ENCODE measurements around the gene PLPPR5.

PLPPR5 gene

GRCh38 chr1:98965394-98965793 is 39.3 kb downstream of the PLPPR5 start:
- FAIRE-seq (no peak), DNase-seq (ENCODE audit: insufficient read length) (no peak)
- TF ChIP-seq TAF1 (IDR thresholded peaks at IDR 0.05; ENCODE audit: borderline replicate concordance, low read depth, low read length): no peak

GRCh38 chr1:98964198-98964597 is 40.5 kb downstream of the PLPPR5 start:
- DNase-seq (ENCODE audit: insufficient read length) (no peak), FAIRE-seq (no peak)
- TF ChIP-seq TAF1 (IDR thresholded peaks at IDR 0.05; ENCODE audit: borderline replicate concordance, low read depth, low read length): no peak
- TF ChIP-seq POLR2AphosphoS5 (IDR thresholded peaks at IDR 0.05; ENCODE audit: low read depth, low read length): no peak
- no peak for TF ChIP-seq POLR2A (IDR thresholded peaks at IDR 0.05; ENCODE audit: low read depth, low read length)

- FAIRE-seq: no peak
- TF ChIP-seq POLR2A (IDR thresholded peaks at IDR 0.05; ENCODE audit: low read depth, low read length) (no peak), POLR2AphosphoS5 (IDR thresholded peaks at IDR 0.05; ENCODE audit: low read depth, low read length) (no peak), TAF1 (IDR thresholded peaks at IDR 0.05; ENCODE audit: borderline replicate concordance, low read depth, low read length) (no peak)
- DNase-seq (ENCODE audit: insufficient read length): no peak
Observed at GRCh38 chr1:98963064-98963758, 41.5 kb downstream of the PLPPR5 start.

GRCh38 chr1:98962156-98962555 is 42.5 kb downstream of the PLPPR5 start:
- no peak for DNase-seq (ENCODE audit: insufficient read length)
- no peak for FAIRE-seq
- TF ChIP-seq POLR2A (IDR thresholded peaks at IDR 0.05; ENCODE audit: low read depth, low read length) (no peak), POLR2AphosphoS5 (IDR thresholded peaks at IDR 0.05; ENCODE audit: low read depth, low read length) (no peak), TAF1 (IDR thresholded peaks at IDR 0.05; ENCODE audit: borderline replicate concordance, low read depth, low read length) (no peak)

GRCh38 chr1:98949621-98950020 is 55.0 kb downstream of the PLPPR5 start:
- DNase-seq (ENCODE audit: insufficient read length) (no peak), FAIRE-seq (no peak)
- TF ChIP-seq POLR2A (IDR thresholded peaks at IDR 0.05; ENCODE audit: low read depth, low read length) (no peak), POLR2AphosphoS5 (IDR thresholded peaks at IDR 0.05; ENCODE audit: low read depth, low read length) (no peak), TAF1 (IDR thresholded peaks at IDR 0.05; ENCODE audit: borderline replicate concordance, low read depth, low read length) (no peak)

- FAIRE-seq: no peak
- no peak for DNase-seq (ENCODE audit: insufficient read length)
Observed at GRCh38 chr1:98949166-98949565, 55.5 kb downstream of the PLPPR5 start.

GRCh38 chr1:98947071-98947470 is 57.6 kb downstream of the PLPPR5 start:
- FAIRE-seq: no peak
- no peak for DNase-seq (ENCODE audit: insufficient read length)
- TF ChIP-seq TAF1 (IDR thresholded peaks at IDR 0.05; ENCODE audit: borderline replicate concordance, low read depth, low read length): no peak

More at GRCh38 chr1:98949166-98949565, 55.5 kb downstream of the PLPPR5 start:
- TF ChIP-seq POLR2AphosphoS5 (IDR thresholded peaks at IDR 0.05; ENCODE audit: low read depth, low read length): no peak
- no peak for TF ChIP-seq TAF1 (IDR thresholded peaks at IDR 0.05; ENCODE audit: borderline replicate concordance, low read depth, low read length)
- TF ChIP-seq POLR2A (IDR thresholded peaks at IDR 0.05; ENCODE audit: low read depth, low read length): no peak

- FAIRE-seq (no peak), DNase-seq (ENCODE audit: insufficient read length) (no peak)
- TF ChIP-seq TAF1 (IDR thresholded peaks at IDR 0.05; ENCODE audit: borderline replicate concordance, low read depth, low read length) (no peak), POLR2A (IDR thresholded peaks at IDR 0.05; ENCODE audit: low read depth, low read length) (no peak), POLR2AphosphoS5 (IDR thresholded peaks at IDR 0.05; ENCODE audit: low read depth, low read length) (no peak)
Observed at GRCh38 chr1:98940722-98941079, 64.0 kb downstream of the PLPPR5 start.

GRCh38 chr1:98940069-98940721 is 64.5 kb downstream of the PLPPR5 start:
- FAIRE-seq (no peak), DNase-seq (ENCODE audit: insufficient read length) (no peak)
- TF ChIP-seq TAF1 (IDR thresholded peaks at IDR 0.05; ENCODE audit: borderline replicate concordance, low read depth, low read length) (no peak), POLR2AphosphoS5 (IDR thresholded peaks at IDR 0.05; ENCODE audit: low read depth, low read length) (no peak), POLR2A (IDR thresholded peaks at IDR 0.05; ENCODE audit: low read depth, low read length) (no peak)

GRCh38 chr1:98939471-98939870 is 65.2 kb downstream of the PLPPR5 start:
- DNase-seq (ENCODE audit: insufficient read length): no peak

GRCh38 chr1:98937347-98937746 is 67.3 kb downstream of the PLPPR5 start:
- DNase-seq (ENCODE audit: insufficient read length): no peak
- no peak for FAIRE-seq
- TF ChIP-seq POLR2AphosphoS5 (IDR thresholded peaks at IDR 0.05; ENCODE audit: low read depth, low read length): no peak
- no peak for TF ChIP-seq TAF1 (IDR thresholded peaks at IDR 0.05; ENCODE audit: borderline replicate concordance, low read depth, low read length)
- TF ChIP-seq POLR2A (IDR thresholded peaks at IDR 0.05; ENCODE audit: low read depth, low read length): no peak

More at GRCh38 chr1:98939471-98939870, 65.2 kb downstream of the PLPPR5 start:
- TF ChIP-seq TAF1 (IDR thresholded peaks at IDR 0.05; ENCODE audit: borderline replicate concordance, low read depth, low read length): no peak
- TF ChIP-seq POLR2AphosphoS5 (IDR thresholded peaks at IDR 0.05; ENCODE audit: low read depth, low read length): no peak
- no peak for TF ChIP-seq POLR2A (IDR thresholded peaks at IDR 0.05; ENCODE audit: low read depth, low read length)
- FAIRE-seq: no peak

- TF ChIP-seq TAF1 (IDR thresholded peaks at IDR 0.05; ENCODE audit: borderline replicate concordance, low read depth, low read length) (no peak), POLR2AphosphoS5 (IDR thresholded peaks at IDR 0.05; ENCODE audit: low read depth, low read length) (no peak), POLR2A (IDR thresholded peaks at IDR 0.05; ENCODE audit: low read depth, low read length) (no peak)
- DNase-seq (ENCODE audit: insufficient read length) (no peak), FAIRE-seq (no peak)
Observed at GRCh38 chr1:98932184-98932583, 72.5 kb downstream of the PLPPR5 start.
